ENCODE measurements around the gene USP22.

Gene USP22

GRCh38 chr17:21019976-21020586 is 22.7 kb downstream of the USP22 start:
- no peaks in the 10 kb centered on the region for H3K4me1 ChIP-seq (ENCODE audit: control insufficient read depth in 1 of 2, insufficient read depth in 2 of 2, low read length in 2 of 2)
- peaks cover 66 to 78% of the 10 kb centered on the region in 2 experiments for H3K36me3 ChIP-seq (ENCODE audit: control insufficient read depth in 1 of 2, insufficient read depth in 2 of 2, low read length in 2 of 2)
- H4K8ac ChIP-seq (ENCODE audit: low read depth, low read length): no peak overlapping the region
- no peak overlapping the region for H3K4me2 ChIP-seq (ENCODE audit: low read length)
- no peak overlapping the region for H2BK120ac ChIP-seq (ENCODE audit: insufficient read depth, low read length, poor library complexity)
- H4K91ac ChIP-seq (ENCODE audit: low read depth, low read length): no peak overlapping the region
- H2BK5ac ChIP-seq (ENCODE audit: low read depth, low read length, poor library complexity): no peak overlapping the region
- H3K4me3 ChIP-seq (ENCODE audit: low read depth, low read length): no peak overlapping the region
- no peak overlapping the region for H2BK12ac ChIP-seq (ENCODE audit: low read length)
- H3K9me3 ChIP-seq (ENCODE audit: insufficient read depth, low read depth, low read length): peaks cover 5% of the 10 kb centered on the region
- no peak overlapping the region for H3K27ac ChIP-seq (ENCODE audit: low read depth, low read length)
- peaks cover 19% of the 10 kb centered on the region for H3K79me2 ChIP-seq (ENCODE audit: control insufficient read depth, insufficient read depth, low read length, poor library complexity)
- H3K79me1 ChIP-seq (ENCODE audit: low read length): no peaks in the 10 kb centered on the region
- H3K27me3 ChIP-seq (ENCODE audit: insufficient read depth, low read length): no peaks in the 10 kb centered on the region
- H3K18ac ChIP-seq (ENCODE audit: low read length): no peak overlapping the region
- no peak overlapping the region for H4K12ac ChIP-seq (ENCODE audit: low read depth, low read length)
- peak overlapping the region; percentile 41 for H3K4ac ChIP-seq (ENCODE audit: low read depth, low read length)
- WGBS (ENCODE audit: extremely low coverage, insufficient coverage, insufficient read length): no CpG with 5 or more reads among the region's 6 CpGs
- H2AFZ ChIP-seq (ENCODE audit: insufficient read depth, low read length, poor library complexity): no peak overlapping the region
- DNase-seq: no peak
- no peak overlapping the region for H3K9ac ChIP-seq (ENCODE audit: low read length)
- no peak overlapping the region for H3K23ac ChIP-seq (ENCODE audit: low read length)
- no peak overlapping the region for H3K14ac ChIP-seq (ENCODE audit: low read length)
- no peak overlapping the region for H2AK5ac ChIP-seq (ENCODE audit: low read length)

- WGBS (ENCODE audit: extremely low coverage, insufficient coverage, insufficient read length): no CpG with 5 or more reads among the region's 9 CpGs
- H3K4ac ChIP-seq (ENCODE audit: low read depth, low read length): no peak overlapping the region
- H2AFZ ChIP-seq (ENCODE audit: insufficient read depth, low read length, poor library complexity): no peak overlapping the region
- no peak overlapping the region for H3K4me3 ChIP-seq (ENCODE audit: low read depth, low read length)
- no peak overlapping the region for H3K23ac ChIP-seq (ENCODE audit: low read length)
- H3K14ac ChIP-seq (ENCODE audit: low read length): no peak overlapping the region
- H3K9ac ChIP-seq (ENCODE audit: low read length): no peak overlapping the region
- no peak overlapping the region for H3K27ac ChIP-seq (ENCODE audit: low read depth, low read length)
- no peak overlapping the region for H4K91ac ChIP-seq (ENCODE audit: low read depth, low read length)
- H3K36me3 ChIP-seq (ENCODE audit: control insufficient read depth in 1 of 2, insufficient read depth in 2 of 2, low read length in 2 of 2): peaks cover 68 to 79% of the 10 kb centered on the region in 2 experiments
- no peaks in the 10 kb centered on the region for H3K27me3 ChIP-seq (ENCODE audit: insufficient read depth, low read length)
- no peak overlapping the region for H3K18ac ChIP-seq (ENCODE audit: low read length)
- no peaks in the 10 kb centered on the region for H3K79me1 ChIP-seq (ENCODE audit: low read length)
- H2BK120ac ChIP-seq (ENCODE audit: insufficient read depth, low read length, poor library complexity): no peak overlapping the region
- peaks cover 5% of the 10 kb centered on the region for H3K9me3 ChIP-seq (ENCODE audit: insufficient read depth, low read depth, low read length)
- peaks cover 11% of the 10 kb centered on the region for H3K79me2 ChIP-seq (ENCODE audit: control insufficient read depth, insufficient read depth, low read length, poor library complexity)
- H2BK12ac ChIP-seq (ENCODE audit: low read length): no peak overlapping the region
- no peaks in the 10 kb centered on the region for H3K4me1 ChIP-seq (ENCODE audit: control insufficient read depth in 1 of 2, insufficient read depth in 2 of 2, low read length in 2 of 2)
- no peak overlapping the region for H2BK5ac ChIP-seq (ENCODE audit: low read depth, low read length, poor library complexity)
- no peak overlapping the region for H4K8ac ChIP-seq (ENCODE audit: low read depth, low read length)
- H3K4me2 ChIP-seq (ENCODE audit: low read length): no peak overlapping the region
- DNase-seq: no peak
- no peak overlapping the region for H4K12ac ChIP-seq (ENCODE audit: low read depth, low read length)
- H2AK5ac ChIP-seq (ENCODE audit: low read length): no peak overlapping the region
Observed at GRCh38 chr17:21018894-21019293, 23.9 kb downstream of the USP22 start.

- Histone ChIP-seq H3K27me3 (ENCODE audit: insufficient read depth, low read length) (no peaks in the 10 kb centered on the region), H3K27ac (ENCODE audit: low read depth, low read length) (no peak overlapping the region), H2BK12ac (ENCODE audit: low read length) (no peak overlapping the region), H3K4me2 (ENCODE audit: low read length) (no peak overlapping the region), H3K23ac (ENCODE audit: low read length) (no peak overlapping the region), H3K18ac (ENCODE audit: low read length) (no peak overlapping the region), H3K4me3 (ENCODE audit: low read depth, low read length) (no peak overlapping the region), H2AFZ (ENCODE audit: insufficient read depth, low read length, poor library complexity) (no peak overlapping the region), H4K8ac (ENCODE audit: low read depth, low read length) (no peak overlapping the region), H3K4me1 (ENCODE audit: control insufficient read depth in 1 of 2, insufficient read depth in 2 of 2, low read length in 2 of 2) (no peaks in the 10 kb centered on the region), H3K79me2 (ENCODE audit: control insufficient read depth, insufficient read depth, low read length, poor library complexity) (peaks cover 6% of the 10 kb centered on the region), H4K12ac (ENCODE audit: low read depth, low read length) (no peak overlapping the region), H3K9me3 (ENCODE audit: insufficient read depth, low read depth, low read length) (peaks cover 5% of the 10 kb centered on the region), H3K14ac (ENCODE audit: low read length) (no peak overlapping the region), H3K79me1 (ENCODE audit: low read length) (no peaks in the 10 kb centered on the region), H4K91ac (ENCODE audit: low read depth, low read length) (no peak overlapping the region), H2BK120ac (ENCODE audit: insufficient read depth, low read length, poor library complexity) (no peak overlapping the region), H2BK5ac (ENCODE audit: low read depth, low read length, poor library complexity) (no peak overlapping the region), H3K4ac (ENCODE audit: low read depth, low read length) (peak overlapping the region; percentile 78), H2AK5ac (ENCODE audit: low read length) (no peak overlapping the region), H3K9ac (ENCODE audit: low read length) (no peak overlapping the region), H3K36me3 (ENCODE audit: control insufficient read depth in 1 of 2, insufficient read depth in 2 of 2, low read length in 2 of 2) (peaks cover 66 to 84% of the 10 kb centered on the region in 2 experiments)
- no peak for DNase-seq
- no CpG with 5 or more reads among the region's 10 CpGs for whole genome bisulfite sequencing (ENCODE audit: extremely low coverage, insufficient coverage, insufficient read length)
Observed at GRCh38 chr17:21017861-21018260, 24.9 kb downstream of the USP22 start.

DNA sequence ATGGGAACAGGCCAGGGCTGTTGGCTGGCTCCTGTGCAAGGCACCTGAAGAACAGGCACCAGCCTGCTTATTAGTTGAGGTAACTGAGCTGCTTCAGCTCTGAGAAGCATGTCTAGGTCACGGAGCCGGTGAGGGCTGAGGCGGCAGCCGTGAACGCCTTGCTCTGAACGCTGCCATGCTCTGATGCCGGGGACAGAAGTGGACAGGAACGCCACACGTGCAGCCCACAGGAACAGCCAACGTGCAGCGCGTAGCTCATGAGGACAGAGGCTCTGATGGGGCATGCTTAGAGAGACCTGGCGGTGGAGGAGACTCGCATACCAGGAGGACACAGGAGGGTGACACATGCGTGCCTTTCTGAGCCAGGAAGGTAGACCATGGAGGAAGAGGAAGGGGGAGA is 25.6 kb downstream of the USP22 start:
- H3K4ac ChIP-seq (ENCODE audit: low read depth, low read length): peak overlapping the region; percentile 61
- no peak overlapping the region for H3K9ac ChIP-seq (ENCODE audit: low read length)

More for the DNA sequence above, 25.6 kb downstream of the USP22 start:
- Histone ChIP-seq H4K91ac (ENCODE audit: low read depth, low read length) (no peak overlapping the region), H3K79me2 (ENCODE audit: control insufficient read depth, insufficient read depth, low read length, poor library complexity) (peaks cover 6% of the 10 kb centered on the region), H3K4me3 (ENCODE audit: low read depth, low read length) (peak overlapping the region; percentile 20), H3K4me2 (ENCODE audit: low read length) (no peak overlapping the region), H2BK5ac (ENCODE audit: low read depth, low read length, poor library complexity) (no peak overlapping the region), H2AFZ (ENCODE audit: insufficient read depth, low read length, poor library complexity) (no peak overlapping the region), H4K8ac (ENCODE audit: low read depth, low read length) (no peak overlapping the region), H3K79me1 (ENCODE audit: low read length) (no peaks in the 10 kb centered on the region), H3K36me3 (ENCODE audit: control insufficient read depth in 1 of 2, insufficient read depth in 2 of 2, low read length in 2 of 2) (peaks cover 72 to 90% of the 10 kb centered on the region in 2 experiments), H2AK5ac (ENCODE audit: low read length) (no peak overlapping the region), H3K4me1 (ENCODE audit: control insufficient read depth in 1 of 2, insufficient read depth in 2 of 2, low read length in 2 of 2) (no peaks in the 10 kb centered on the region), H3K18ac (ENCODE audit: low read length) (no peak overlapping the region), H3K23ac (ENCODE audit: low read length) (no peak overlapping the region), H3K14ac (ENCODE audit: low read length) (no peak overlapping the region), H4K12ac (ENCODE audit: low read depth, low read length) (no peak overlapping the region), H3K27ac (ENCODE audit: low read depth, low read length) (no peak overlapping the region), H3K27me3 (ENCODE audit: insufficient read depth, low read length) (no peaks in the 10 kb centered on the region), H2BK120ac (ENCODE audit: insufficient read depth, low read length, poor library complexity) (no peak overlapping the region), H3K9me3 (ENCODE audit: insufficient read depth, low read depth, low read length) (peaks cover 5% of the 10 kb centered on the region), H2BK12ac (ENCODE audit: low read length) (no peak overlapping the region)
- DNase-seq: no peak
- WGBS (ENCODE audit: extremely low coverage, insufficient coverage, insufficient read length): no CpG with 5 or more reads among the region's 15 CpGs
